Mesothelial cell of epicardium (in vitro differentiated cells): ENCODE measurements around the gene USP6NL. TPM values are rescaled to one million over a fixed set of nuclear protein-coding genes. Genes with fewer than 3 reads are reported as not detected.

Experiments
- DNase-seq, 2 experiments: peaks; one replicate each; pipeline ENCODE4 v3.0.0; 2021; ENCODE audit warnings: low spot score in 2 of 2; ENCODE audit not compliant: unreplicated experiment in 2 of 2
- H3K27ac Mint-ChIP-seq: 2 replicates; pipeline ENCODE4 v1.8.0; 2021; ENCODE audit warnings: mixed read lengths
- H3K27me3 Mint-ChIP-seq: 2 replicates; pipeline ENCODE4 v1.8.0; 2021; ENCODE audit warnings: low read depth, mixed read lengths
- H3K36me3 Mint-ChIP-seq: 2 replicates; pipeline ENCODE4 v1.8.0; 2021; ENCODE audit warnings: mixed read lengths
- H3K4me1 Mint-ChIP-seq: 2 replicates; pipeline ENCODE4 v1.8.0; 2021; ENCODE audit warnings: mixed read lengths
- H3K4me3 Mint-ChIP-seq: 2 replicates; pipeline ENCODE4 v1.8.0; 2021; ENCODE audit warnings: mild to moderate bottlenecking, moderate library complexity, mixed read lengths
- H3K9me3 Mint-ChIP-seq: 2 replicates; pipeline ENCODE4 v1.8.0; 2021; ENCODE audit warnings: mixed read lengths
- total RNA-seq: library from RNA; stranded (reverse); gene quantifications from 3 replicates; pipeline ENCODE4 v1.2.1, GENCODE V29; 2021
- TF ChIP-seq, protein P1 (sequence below): fragments of 200-600 bp; sonication (generic); IDR thresholded peaks from one replicate; pipeline ENCODE4 v1.5.0; 2021; ENCODE audit warnings: antibody characterized with exemption; ENCODE audit not compliant: unreplicated experiment

USP6NL gene
- total RNA-seq, 1 donor from 2014 or later, result 35.8 TPM

DNA sequence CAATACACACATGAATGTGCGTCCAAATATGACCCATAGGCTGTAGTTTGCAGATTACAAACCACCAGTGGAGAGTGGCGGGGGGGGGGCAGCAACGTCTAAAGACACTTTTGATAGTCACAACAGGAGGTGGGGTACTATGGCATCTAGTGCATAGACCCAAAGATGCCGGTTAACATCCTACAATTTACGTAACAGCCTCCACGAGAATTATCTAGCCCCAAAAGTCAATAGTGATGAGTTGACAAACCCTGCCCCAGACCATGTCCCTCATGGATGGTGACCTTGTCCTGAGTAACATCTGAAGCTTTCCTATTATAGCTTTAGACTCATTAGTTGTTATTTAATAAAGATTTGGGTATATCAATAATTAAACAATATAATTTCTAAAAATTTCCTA, 31.6 kb downstream of the USP6NL start:
- DNase-seq, result no peak
- Mint-ChIP-seq H3K27me3 (no peaks in the 10 kb centered on the region), H3K27ac (no peak overlapping the region), H3K36me3 (peaks cover 15% of the 10 kb centered on the region), H3K9me3 (peaks cover 11% of the 10 kb centered on the region), H3K4me3 (no peak overlapping the region), H3K4me1 (peaks cover 14% of the 10 kb centered on the region)
- TF ChIP-seq, protein P1, sequence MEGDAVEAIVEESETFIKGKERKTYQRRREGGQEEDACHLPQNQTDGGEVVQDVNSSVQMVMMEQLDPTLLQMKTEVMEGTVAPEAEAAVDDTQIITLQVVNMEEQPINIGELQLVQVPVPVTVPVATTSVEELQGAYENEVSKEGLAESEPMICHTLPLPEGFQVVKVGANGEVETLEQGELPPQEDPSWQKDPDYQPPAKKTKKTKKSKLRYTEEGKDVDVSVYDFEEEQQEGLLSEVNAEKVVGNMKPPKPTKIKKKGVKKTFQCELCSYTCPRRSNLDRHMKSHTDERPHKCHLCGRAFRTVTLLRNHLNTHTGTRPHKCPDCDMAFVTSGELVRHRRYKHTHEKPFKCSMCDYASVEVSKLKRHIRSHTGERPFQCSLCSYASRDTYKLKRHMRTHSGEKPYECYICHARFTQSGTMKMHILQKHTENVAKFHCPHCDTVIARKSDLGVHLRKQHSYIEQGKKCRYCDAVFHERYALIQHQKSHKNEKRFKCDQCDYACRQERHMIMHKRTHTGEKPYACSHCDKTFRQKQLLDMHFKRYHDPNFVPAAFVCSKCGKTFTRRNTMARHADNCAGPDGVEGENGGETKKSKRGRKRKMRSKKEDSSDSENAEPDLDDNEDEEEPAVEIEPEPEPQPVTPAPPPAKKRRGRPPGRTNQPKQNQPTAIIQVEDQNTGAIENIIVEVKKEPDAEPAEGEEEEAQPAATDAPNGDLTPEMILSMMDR, result no peak

DNA sequence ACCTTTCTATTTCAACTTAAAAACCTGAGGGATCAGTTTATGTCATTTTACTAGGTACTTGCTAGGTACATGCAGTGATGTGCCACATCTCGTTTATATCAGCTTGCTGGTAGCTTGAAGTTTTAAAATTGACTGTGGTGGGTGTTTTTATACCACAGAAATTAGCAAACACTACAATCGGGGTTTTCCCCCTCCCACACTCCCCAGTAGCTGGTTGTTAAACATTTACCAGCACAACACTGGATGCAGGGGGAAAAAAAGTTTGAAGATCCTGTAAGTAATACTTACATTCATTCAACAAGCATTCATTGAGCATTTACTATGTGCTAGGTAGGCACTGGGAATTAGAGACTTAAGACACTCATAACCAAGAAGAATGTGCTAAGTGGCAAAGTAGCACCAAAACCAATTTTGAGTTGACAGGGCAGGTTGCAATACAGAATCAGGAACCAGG, 32.6 kb downstream of the USP6NL start:
- Mint-ChIP-seq H3K4me1 (peaks cover 24% of the 10 kb centered on the region), H3K27me3 (no peaks in the 10 kb centered on the region), H3K36me3 (peaks cover 6% of the 10 kb centered on the region), H3K9me3 (peaks cover 3% of the 10 kb centered on the region), H3K27ac (no peak overlapping the region), H3K4me3 (no peak overlapping the region)
- DNase-seq, result no peak
- TF ChIP-seq, protein P1, result no peak

DNA sequence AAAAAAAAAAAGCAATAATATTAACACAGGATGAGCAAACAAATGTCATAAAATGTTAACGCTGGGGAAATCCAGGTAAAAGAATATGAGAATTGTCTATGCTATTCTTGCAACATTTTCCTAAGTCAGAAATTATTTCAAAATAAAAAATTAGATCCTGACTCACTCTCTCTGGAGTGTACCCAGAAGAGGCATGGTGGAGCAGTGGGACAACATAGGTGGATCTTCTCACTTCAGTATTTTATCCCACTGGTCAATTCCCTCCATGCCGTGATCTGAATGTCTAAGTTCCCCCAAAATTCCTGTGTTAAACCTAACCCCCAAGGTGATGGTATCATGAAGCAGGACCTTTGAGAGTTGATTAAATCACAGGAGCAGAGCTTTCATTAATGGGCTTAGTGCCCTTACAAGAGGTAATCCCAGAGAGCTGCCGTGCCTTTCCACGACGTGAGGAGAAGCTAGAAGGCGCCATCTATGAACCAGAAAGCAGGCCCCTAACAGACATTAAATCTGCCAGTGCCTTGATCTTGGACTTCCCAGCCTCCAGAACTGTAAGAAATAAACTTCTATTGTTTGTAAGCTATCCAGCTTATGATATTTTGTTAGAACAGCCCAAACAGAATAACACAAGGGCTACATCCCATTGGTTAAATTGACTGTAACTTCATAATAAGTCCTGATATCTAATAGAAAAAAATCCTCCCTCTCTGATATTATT, 35.2 kb downstream of the USP6NL start:
- Mint-ChIP-seq H3K27me3 (no peaks in the 10 kb centered on the region), H3K4me1 (peaks cover 27% of the 10 kb centered on the region), H3K9me3 (peaks cover 3% of the 10 kb centered on the region), H3K27ac (no peak overlapping the region), H3K4me3 (no peak overlapping the region), H3K36me3 (peaks cover 4% of the 10 kb centered on the region)
- no peak for DNase-seq
- TF ChIP-seq, protein P1, result no peak

DNA sequence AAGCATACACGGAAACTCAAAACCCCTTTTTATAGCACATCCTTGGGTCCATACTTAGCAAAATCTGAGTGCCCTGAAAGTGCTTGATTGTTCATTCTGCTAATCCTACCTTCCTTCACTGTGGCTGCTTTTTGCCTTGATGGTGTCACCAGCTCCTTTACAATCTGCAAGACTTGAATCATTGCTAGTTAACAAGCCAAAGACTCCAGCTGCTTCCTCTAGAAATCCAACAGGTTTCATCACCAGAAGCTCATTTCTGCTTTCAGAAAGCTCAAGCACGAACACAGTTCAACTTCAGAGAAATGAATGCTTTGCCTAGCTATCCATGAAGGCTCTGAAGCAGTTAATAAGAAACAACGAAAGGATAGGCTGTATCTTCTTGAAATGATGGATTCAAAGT, 38.0 kb downstream of the USP6NL start:
- Mint-ChIP-seq H3K9me3 (peaks cover 6% of the 10 kb centered on the region), H3K4me1 (peaks cover 25% of the 10 kb centered on the region), H3K36me3 (peaks cover 6% of the 10 kb centered on the region), H3K4me3 (no peak overlapping the region), H3K27me3 (no peaks in the 10 kb centered on the region), H3K27ac (no peak overlapping the region)
- TF ChIP-seq, protein P1, result no peak
- DNase-seq, result no peak

DNA sequence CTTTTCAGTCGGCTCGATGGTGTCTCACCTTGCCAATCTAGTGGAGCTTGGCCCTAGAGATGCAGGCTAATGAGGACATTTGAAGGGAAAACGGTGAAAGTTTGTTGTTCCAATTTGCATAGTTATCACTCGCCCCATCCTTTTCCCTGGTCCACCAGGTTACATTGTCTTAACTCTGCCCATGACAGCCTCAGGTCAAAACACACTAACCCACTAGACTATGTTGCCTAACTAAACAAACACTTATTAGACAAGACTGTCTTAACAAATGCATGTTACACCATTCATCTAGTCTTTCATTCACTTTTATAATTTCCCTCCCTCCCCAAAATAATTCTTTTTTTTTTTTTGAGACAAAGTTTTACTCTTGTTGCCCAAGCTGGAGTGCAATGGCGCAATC, 40.7 kb downstream of the USP6NL start:
- peaks cover 25% of the 10 kb centered on the region for H3K4me1 Mint-ChIP-seq
- TF ChIP-seq, protein P1, result no peak
- H3K4me3 Mint-ChIP-seq, result no peak overlapping the region
- H3K36me3 Mint-ChIP-seq, result peaks cover 5% of the 10 kb centered on the region
- peaks cover 7% of the 10 kb centered on the region for H3K9me3 Mint-ChIP-seq
- H3K27ac Mint-ChIP-seq, result no peak overlapping the region
- no peaks in the 10 kb centered on the region for H3K27me3 Mint-ChIP-seq
- DNase-seq, result no peak
